Neural progenitor cell (in vitro differentiated cells): ENCODE data around the gene RGS7. TPM values are rescaled to one million over a fixed set of nuclear protein-coding genes. Genes with fewer than 3 reads are reported as not detected.
A peak's percentile ranks its signal among the peaks of the same experiment; 100 is the strongest.
"Not testable (repeated sequence)": the region's sequence is repeated elsewhere in the genome, so short reads cannot be mapped to it uniquely, and the experiment has no call there.

ENCODE experiments used
- DNase-seq: peaks from one replicate; pipeline ENCODE4 v3.0.0-alpha.2; 2016; ENCODE audit warnings: low spot score
- H2AFZ ChIP-seq: fragments of 200-600 bp; sonication (generic); replicated peaks from 2 replicates; pipeline ENCODE4 v1.6.1; 2016; ENCODE audit warnings: antibody characterized with exemption
- H3F3A ChIP-seq: fragments of 200-600 bp; sonication (generic); 2 replicates; pipeline ENCODE4 v1.6.1; 2016; ENCODE audit warnings: antibody characterized with exemption, low read depth
- H3K27ac ChIP-seq: fragments of 200-600 bp; sonication (generic); 2 replicates; pipeline ENCODE4 v1.5.1; 2016; ENCODE audit warnings: mild to moderate bottlenecking
- H3K27me3 ChIP-seq: fragments of 200-600 bp; sonication (generic); 2 replicates; pipeline ENCODE4 v1.6.1; 2016; ENCODE audit warnings: mild to moderate bottlenecking, moderate library complexity
- H3K36me3 ChIP-seq: fragments of 200-600 bp; sonication (generic); 2 replicates; pipeline ENCODE4 v1.5.1; 2016
- H3K4me1 ChIP-seq: fragments of 200-600 bp; sonication (generic); 2 replicates; pipeline ENCODE4 v1.6.1; 2016; ENCODE audit warnings: mixed run types
- H3K4me2 ChIP-seq: fragments of 200-600 bp; sonication (generic); 2 replicates; pipeline ENCODE4 v1.6.1; 2016
- H3K4me3 ChIP-seq: fragments of 200-600 bp; sonication (generic); 2 replicates; pipeline ENCODE4 v1.5.1; 2016
- H3K79me2 ChIP-seq: fragments of 200-600 bp; sonication (generic); 2 replicates; pipeline ENCODE4 v1.6.1; 2016; ENCODE audit warnings: low read depth
- H3K9ac ChIP-seq: fragments of 200-600 bp; sonication (generic); 2 replicates; pipeline ENCODE4 v1.6.1; 2016
- H3K9me3 ChIP-seq: fragments of 200-600 bp; sonication (generic); 2 replicates; pipeline ENCODE4 v1.5.1; 2016; ENCODE audit warnings: low read depth
- H4K20me1 ChIP-seq: fragments of 200-600 bp; sonication (generic); 2 replicates; pipeline ENCODE4 v1.6.1; 2016; ENCODE audit warnings: low read depth
- H3K27ac Mint-ChIP-seq: 3 replicates; pipeline ENCODE4 v1.8.0; 2021; ENCODE audit warnings: mixed read lengths
- H3K27me3 Mint-ChIP-seq: 2 replicates; pipeline ENCODE4 v1.8.0; 2022; ENCODE audit warnings: low read depth, mild to moderate bottlenecking, inconsistent platforms, moderate library complexity, mixed read lengths; ENCODE audit not compliant: insufficient read depth
- H3K36me3 Mint-ChIP-seq: 3 replicates; pipeline ENCODE4 v1.8.0; 2021; ENCODE audit warnings: mixed read lengths
- H3K4me1 Mint-ChIP-seq: 3 replicates; pipeline ENCODE4 v1.8.0; 2021; ENCODE audit warnings: mixed read lengths
- H3K4me3 Mint-ChIP-seq: 3 replicates; pipeline ENCODE4 v1.8.0; 2021; ENCODE audit warnings: mild to moderate bottlenecking, moderate library complexity, mixed read lengths
- H3K9me3 Mint-ChIP-seq: 3 replicates; pipeline ENCODE4 v1.8.0; 2020; ENCODE audit warnings: mixed read lengths
- CTCF ChIP-seq: fragments of 200-600 bp; sonication (generic); IDR thresholded peaks from 2 replicates; pipeline ENCODE4 v1.5.1; 2017; ENCODE audit warnings: antibody characterized with exemption, mild to moderate bottlenecking
- EZH2 ChIP-seq: fragments of 200-600 bp; sonication (generic); IDR thresholded peaks from 2 replicates; pipeline ENCODE4 v1.6.1; 2017; ENCODE audit warnings: antibody characterized with exemption, mild to moderate bottlenecking, moderate library complexity
- EZH2phosphoT487 ChIP-seq: fragments of 200-600 bp; sonication (generic); IDR thresholded peaks from 2 replicates; pipeline ENCODE4 v1.6.1; 2017; ENCODE audit warnings: antibody characterized with exemption
- total RNA-seq: library from RNA; depleted of rRNA; stranded (reverse); fragments of >200 nt; gene quantifications from 2 replicates; pipeline ENCODE4 v1.2.3, GENCODE V29; 2015; ENCODE audit warnings: low replicate concordance

Gene RGS7
- total RNA-seq, 1 donor from 2014 or later, result not detected

GRCh38 chr1:241306125-241306790 is 50.7 kb downstream of the RGS7 start:
- H3K4me1 ChIP-seq, result no peaks in the 10 kb centered on the region
- no peaks in the 10 kb centered on the region for H3K9me3 ChIP-seq
- no peaks in the 10 kb centered on the region for H4K20me1 ChIP-seq
- no peaks in the 10 kb centered on the region for H3K36me3 ChIP-seq
- H3K4me2 ChIP-seq, result no peak overlapping the region
- no peaks in the 10 kb centered on the region for H3K27me3 Mint-ChIP-seq
- no peak overlapping the region for H3K4me3 ChIP-seq
- no peaks in the 10 kb centered on the region for H3F3A ChIP-seq
- H2AFZ ChIP-seq, result no peak overlapping the region
- H3K4me1 Mint-ChIP-seq, result peaks cover 12% of the 10 kb centered on the region
- H3K79me2 ChIP-seq, result no peaks in the 10 kb centered on the region
- no peak overlapping the region for H3K27ac ChIP-seq
- H3K27ac Mint-ChIP-seq, result no peak overlapping the region
- TF ChIP-seq EZH2phosphoT487 (no peak), EZH2 (no peak), CTCF (no peak)
- H3K36me3 Mint-ChIP-seq, result peaks cover 2% of the 10 kb centered on the region
- no peaks in the 10 kb centered on the region for H3K27me3 ChIP-seq
- no peak overlapping the region for H3K4me3 Mint-ChIP-seq
- no peak overlapping the region for H3K9ac ChIP-seq
- no peak for DNase-seq
- H3K9me3 Mint-ChIP-seq, result peaks cover 18% of the 10 kb centered on the region

- H3K27me3 ChIP-seq, H3K4me2 ChIP-seq, H3K36me3 Mint-ChIP-seq, H2AFZ ChIP-seq, H3K4me1 ChIP-seq, H3K9ac ChIP-seq, H3K4me3 Mint-ChIP-seq, H3K79me2 ChIP-seq, H4K20me1 ChIP-seq, H3K27ac ChIP-seq, H3K4me3 ChIP-seq, H3F3A ChIP-seq, H3K27me3 Mint-ChIP-seq, H3K36me3 ChIP-seq, H3K9me3 ChIP-seq: not testable (repeated sequence)
- Mint-ChIP-seq H3K9me3 (peaks cover 20% of the 10 kb centered on the region), H3K4me1 (peaks cover 16% of the 10 kb centered on the region), H3K27ac (peak overlapping the region; percentile 6)
- peak; percentile 42 for DNase-seq
Measured at GRCh38 chr1:241302024-241302423, 55.0 kb downstream of the RGS7 start.

- TF ChIP-seq CTCF, result no peak
- TF ChIP-seq EZH2phosphoT487, result no peak
- no peak for TF ChIP-seq EZH2
- peaks cover 2% of the 10 kb centered on the region for H3K36me3 Mint-ChIP-seq
- no peak overlapping the region for H3K4me3 ChIP-seq
- H3K4me3 Mint-ChIP-seq, result no peak overlapping the region
- H3K4me1 Mint-ChIP-seq, result peaks cover 16% of the 10 kb centered on the region
- H3K27ac ChIP-seq, result no peak overlapping the region
- H3F3A ChIP-seq, result no peaks in the 10 kb centered on the region
- DNase-seq, result no peak
- no peaks in the 10 kb centered on the region for H4K20me1 ChIP-seq
- no peaks in the 10 kb centered on the region for H3K36me3 ChIP-seq
- H3K9me3 Mint-ChIP-seq, result peaks cover 15% of the 10 kb centered on the region
- no peaks in the 10 kb centered on the region for H3K79me2 ChIP-seq
- H3K4me1 ChIP-seq, result no peaks in the 10 kb centered on the region
- H3K4me2 ChIP-seq, result no peak overlapping the region
- no peak overlapping the region for H2AFZ ChIP-seq
- no peaks in the 10 kb centered on the region for H3K27me3 ChIP-seq
- no peaks in the 10 kb centered on the region for H3K9me3 ChIP-seq
- H3K27ac Mint-ChIP-seq, result no peak overlapping the region
- H3K27me3 Mint-ChIP-seq, result no peaks in the 10 kb centered on the region
- H3K9ac ChIP-seq, result no peak overlapping the region
Measured at GRCh38 chr1:241299347-241299746, 57.7 kb downstream of the RGS7 start.

- no peaks in the 10 kb centered on the region for H3K9me3 Mint-ChIP-seq
- H3K27ac ChIP-seq, result no peak overlapping the region
- H3K4me3 Mint-ChIP-seq, result no peak overlapping the region
- DNase-seq, result no peak
- no peaks in the 10 kb centered on the region for H3K4me1 ChIP-seq
- no peak overlapping the region for H3K4me3 ChIP-seq
- H3K9ac ChIP-seq, result no peak overlapping the region
- no peaks in the 10 kb centered on the region for H4K20me1 ChIP-seq
- no peaks in the 10 kb centered on the region for H3K36me3 Mint-ChIP-seq
- no peaks in the 10 kb centered on the region for H3K36me3 ChIP-seq
- no peaks in the 10 kb centered on the region for H3K27me3 ChIP-seq
- H3K27me3 Mint-ChIP-seq, result no peaks in the 10 kb centered on the region
- H3K79me2 ChIP-seq, result no peaks in the 10 kb centered on the region
- H3F3A ChIP-seq, result no peaks in the 10 kb centered on the region
- TF ChIP-seq EZH2 (no peak), CTCF (no peak), EZH2phosphoT487 (no peak)
- no peak overlapping the region for H3K4me2 ChIP-seq
- H3K4me1 Mint-ChIP-seq, result no peaks in the 10 kb centered on the region
- H3K27ac Mint-ChIP-seq, result no peak overlapping the region
- H3K9me3 ChIP-seq, result no peaks in the 10 kb centered on the region
- no peak overlapping the region for H2AFZ ChIP-seq
Measured at GRCh38 chr1:241292973-241293372, 64.0 kb downstream of the RGS7 start.

- H3K4me1 ChIP-seq, H3K27ac Mint-ChIP-seq, H3K4me3 ChIP-seq, H3K9me3 Mint-ChIP-seq, H3K4me1 Mint-ChIP-seq, H3K27me3 ChIP-seq, H3K4me2 ChIP-seq, H3K4me3 Mint-ChIP-seq, H3K9me3 ChIP-seq, H2AFZ ChIP-seq, H3K36me3 Mint-ChIP-seq, H3K27ac ChIP-seq, DNase-seq, H3K27me3 Mint-ChIP-seq, H3K9ac ChIP-seq, H3K79me2 ChIP-seq, H3K36me3 ChIP-seq, H4K20me1 ChIP-seq, H3F3A ChIP-seq: not testable (repeated sequence)
Measured at GRCh38 chr1:241291548-241291947, 65.5 kb downstream of the RGS7 start.
